Neural crest cell (in vitro differentiated cells): ENCODE results near the gene ZDHHC18. TPM values are rescaled to one million over a fixed set of nuclear protein-coding genes. Genes with fewer than 3 reads are reported as not detected.
A peak's percentile ranks its signal among the peaks of the same experiment; 100 is the strongest.
"Not testable (repeated sequence)": the region's sequence is repeated elsewhere in the genome, so short reads cannot be mapped to it uniquely, and the experiment has no call there.

ENCODE experiments used
- DNase-seq: peaks from one replicate; pipeline ENCODE4 v3.0.0; 2021; ENCODE audit warnings: low read depth, mixed read lengths, low spot score
- H3K27ac Mint-ChIP-seq: one replicate; pipeline ENCODE4 v1.8.0; 2021; ENCODE audit warnings: mild to moderate bottlenecking, mixed read lengths; ENCODE audit not compliant: unreplicated experiment
- H3K27me3 Mint-ChIP-seq: 2 replicates; pipeline ENCODE4 v1.8.0; 2021; ENCODE audit warnings: low read depth, mild to moderate bottlenecking, mixed read lengths
- H3K36me3 Mint-ChIP-seq: 2 replicates; pipeline ENCODE4 v1.8.0; 2021; ENCODE audit warnings: low read depth, mild to moderate bottlenecking, mixed read lengths
- H3K4me1 Mint-ChIP-seq: 2 replicates; pipeline ENCODE4 v1.8.0; 2021; ENCODE audit warnings: mixed read lengths
- H3K4me3 Mint-ChIP-seq: one replicate; pipeline ENCODE4 v1.8.0; 2021; ENCODE audit warnings: mild to moderate bottlenecking, mixed read lengths
- H3K9me3 Mint-ChIP-seq: 2 replicates; pipeline ENCODE4 v1.8.0; 2021; ENCODE audit warnings: mixed read lengths
- total RNA-seq: library from RNA; stranded (reverse); gene quantifications from 2 replicates; pipeline ENCODE4 v1.2.1, GENCODE V29; 2021
- TF ChIP-seq, protein P1 (sequence below): fragments of 200-600 bp; sonication (generic); conservative IDR thresholded peaks from 2 replicates; pipeline ENCODE4 v1.5.0; 2021; ENCODE audit warnings: antibody characterized with exemption, mild to moderate bottlenecking

The ZDHHC18 gene
- total RNA-seq, 1 donor from 2014 or later, result 44.3 TPM

- DNase-seq, result peak; percentile 95
- TF ChIP-seq, protein P1, sequence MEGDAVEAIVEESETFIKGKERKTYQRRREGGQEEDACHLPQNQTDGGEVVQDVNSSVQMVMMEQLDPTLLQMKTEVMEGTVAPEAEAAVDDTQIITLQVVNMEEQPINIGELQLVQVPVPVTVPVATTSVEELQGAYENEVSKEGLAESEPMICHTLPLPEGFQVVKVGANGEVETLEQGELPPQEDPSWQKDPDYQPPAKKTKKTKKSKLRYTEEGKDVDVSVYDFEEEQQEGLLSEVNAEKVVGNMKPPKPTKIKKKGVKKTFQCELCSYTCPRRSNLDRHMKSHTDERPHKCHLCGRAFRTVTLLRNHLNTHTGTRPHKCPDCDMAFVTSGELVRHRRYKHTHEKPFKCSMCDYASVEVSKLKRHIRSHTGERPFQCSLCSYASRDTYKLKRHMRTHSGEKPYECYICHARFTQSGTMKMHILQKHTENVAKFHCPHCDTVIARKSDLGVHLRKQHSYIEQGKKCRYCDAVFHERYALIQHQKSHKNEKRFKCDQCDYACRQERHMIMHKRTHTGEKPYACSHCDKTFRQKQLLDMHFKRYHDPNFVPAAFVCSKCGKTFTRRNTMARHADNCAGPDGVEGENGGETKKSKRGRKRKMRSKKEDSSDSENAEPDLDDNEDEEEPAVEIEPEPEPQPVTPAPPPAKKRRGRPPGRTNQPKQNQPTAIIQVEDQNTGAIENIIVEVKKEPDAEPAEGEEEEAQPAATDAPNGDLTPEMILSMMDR, result no peak
- Mint-ChIP-seq H3K4me1 (peaks cover 14% of the 10 kb centered on the region), H3K27me3 (no peaks in the 10 kb centered on the region), H3K36me3 (no peaks in the 10 kb centered on the region), H3K4me3 (peak overlapping the region; percentile 88), H3K9me3 (no peaks in the 10 kb centered on the region), H3K27ac (peak overlapping the region; percentile 89)
Measured at GRCh38 chr1:26864610-26865480, 38.4 kb downstream of the ZDHHC18 start.

DNA sequence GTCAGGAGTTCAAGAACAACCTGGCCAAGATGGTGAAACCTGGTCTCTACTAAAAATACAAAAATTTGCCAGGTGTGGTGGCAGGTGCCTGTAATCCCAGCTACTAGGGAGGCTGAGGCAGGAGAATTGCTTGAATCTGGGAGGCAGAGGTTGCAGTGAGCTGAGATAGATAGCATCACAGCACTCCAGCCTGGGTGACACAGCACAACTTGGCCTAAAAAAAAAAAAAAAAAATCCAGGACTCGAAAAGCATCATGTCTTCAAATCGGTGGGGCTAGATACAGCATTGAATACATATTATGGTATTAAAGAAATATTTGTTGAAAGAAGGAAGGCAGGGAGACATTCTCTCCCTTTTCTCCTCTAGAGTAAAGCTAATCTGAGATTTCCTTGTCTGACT lies 46.6 kb downstream of the ZDHHC18 start:
- not testable (repeated sequence) for H3K36me3 Mint-ChIP-seq, H3K4me3 Mint-ChIP-seq, H3K4me1 Mint-ChIP-seq

GRCh38 chr1:26874896-26875295 lies 48.4 kb downstream of the ZDHHC18 start:
- TF ChIP-seq, protein P1, result no peak
- DNase-seq, result no peak
- H3K36me3 Mint-ChIP-seq, result no peaks in the 10 kb centered on the region
- no peaks in the 10 kb centered on the region for H3K9me3 Mint-ChIP-seq
- H3K4me1 Mint-ChIP-seq, result peaks cover 4% of the 10 kb centered on the region
- H3K27me3 Mint-ChIP-seq, result peaks cover 2% of the 10 kb centered on the region
- no peak overlapping the region for H3K4me3 Mint-ChIP-seq
- no peak overlapping the region for H3K27ac Mint-ChIP-seq

More for the DNA sequence above, 46.6 kb downstream of the ZDHHC18 start:
- not testable (repeated sequence) for DNase-seq, H3K27ac Mint-ChIP-seq, H3K27me3 Mint-ChIP-seq, H3K9me3 Mint-ChIP-seq

GRCh38 chr1:26877326-26877725 lies 50.8 kb downstream of the ZDHHC18 start:
- H3K4me3 Mint-ChIP-seq, result no peak overlapping the region
- TF ChIP-seq, protein P1, result no peak
- peaks cover 4% of the 10 kb centered on the region for H3K4me1 Mint-ChIP-seq
- H3K27ac Mint-ChIP-seq, result no peak overlapping the region
- H3K27me3 Mint-ChIP-seq, result no peaks in the 10 kb centered on the region
- no peaks in the 10 kb centered on the region for H3K36me3 Mint-ChIP-seq
- no peak for DNase-seq
- H3K9me3 Mint-ChIP-seq, result no peaks in the 10 kb centered on the region

DNA sequence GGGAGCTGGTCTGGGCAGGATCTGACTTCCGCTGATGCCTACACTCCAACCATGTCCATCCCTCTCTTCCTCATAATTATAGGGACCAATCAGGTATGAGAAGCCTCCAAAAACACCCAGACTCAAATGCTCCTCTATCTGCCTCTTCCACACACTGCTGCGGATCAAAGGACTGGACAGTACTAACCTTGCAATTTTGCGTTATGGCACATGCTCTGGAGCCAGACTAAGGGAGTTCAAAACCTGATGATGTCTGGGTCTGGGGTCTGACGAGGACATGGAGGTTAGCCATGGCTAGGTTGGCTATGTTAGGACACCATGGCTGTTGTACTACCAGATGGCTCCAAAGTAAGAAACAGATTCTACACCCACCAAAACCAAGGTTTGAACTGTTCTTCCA lies 53.3 kb downstream of the ZDHHC18 start:
- Mint-ChIP-seq H3K9me3 (no peaks in the 10 kb centered on the region), H3K4me1 (peaks cover 4% of the 10 kb centered on the region), H3K27me3 (no peaks in the 10 kb centered on the region), H3K36me3 (peaks cover 5% of the 10 kb centered on the region), H3K4me3 (no peak overlapping the region), H3K27ac (no peak overlapping the region)
- DNase-seq, result no peak
- TF ChIP-seq, protein P1, result no peak

GRCh38 chr1:26881611-26882010 lies 55.1 kb downstream of the ZDHHC18 start:
- H3K4me1 Mint-ChIP-seq, H3K27me3 Mint-ChIP-seq, H3K9me3 Mint-ChIP-seq, H3K36me3 Mint-ChIP-seq, DNase-seq, H3K27ac Mint-ChIP-seq, H3K4me3 Mint-ChIP-seq: not testable (repeated sequence)
